MV-4-11 (cell line): Measurements from ENCODE around the gene LNPEP.
A peak's percentile ranks its signal among the peaks of the same experiment; 100 is the strongest.

Source experiments
- DNase-seq: peaks from one replicate; lab custom pipeline; 2025; lab: John Stamatoyannopoulos, UW

LNPEP gene

GRCh38 chr5:96935559-96936430 lies at the start of gene LNPEP:
Gene LNPEP, plus strand, starts transcription at chr5:96936080. Its CDS starts 76 bp downstream, at chr5:96936156.
- DNase-seq: peak; percentile 94

- DNase-seq: no peak
Observed at GRCh38 chr5:96893342-96893741, 42.5 kb upstream of the LNPEP start.

GRCh38 chr5:96896276-96896675 lies 39.6 kb upstream of the LNPEP start:
- peak; percentile 65 for DNase-seq

GRCh38 chr5:96896806-96897205 lies 39.1 kb upstream of the LNPEP start:
- peak; percentile 87 for DNase-seq

GRCh38 chr5:96901384-96901783 lies 34.5 kb upstream of the LNPEP start:
- no peak for DNase-seq

GRCh38 chr5:96901841-96902240 lies 34.0 kb upstream of the LNPEP start:
- no peak for DNase-seq

- no peak for DNase-seq
Observed at GRCh38 chr5:96902876-96903275, 33.0 kb upstream of the LNPEP start.

GRCh38 chr5:96903300-96903699 lies 32.6 kb upstream of the LNPEP start:
- DNase-seq: no peak

- DNase-seq: peak; percentile 62
Observed at GRCh38 chr5:96904054-96904931, 31.6 kb upstream of the LNPEP start.

GRCh38 chr5:96905864-96906263 lies 30.0 kb upstream of the LNPEP start:
- DNase-seq: peak; percentile 24

- DNase-seq: no peak
Observed at GRCh38 chr5:96909003-96909402, 26.9 kb upstream of the LNPEP start.

- DNase-seq: no peak
Observed at GRCh38 chr5:96909435-96909834, 26.4 kb upstream of the LNPEP start.

- DNase-seq: no peak
Observed at GRCh38 chr5:96911139-96911538, 24.7 kb upstream of the LNPEP start.

- no peak for DNase-seq
Observed at GRCh38 chr5:96913233-96913632, 22.6 kb upstream of the LNPEP start.

- DNase-seq: no peak
Observed at GRCh38 chr5:96919754-96920197, 16.1 kb upstream of the LNPEP start.

- no peak for DNase-seq
Observed at GRCh38 chr5:96920744-96921355, 15.0 kb upstream of the LNPEP start.

- DNase-seq: no peak
Observed at GRCh38 chr5:96922499-96923244, 13.2 kb upstream of the LNPEP start.

GRCh38 chr5:96924016-96924443 lies 11.8 kb upstream of the LNPEP start:
- no peak for DNase-seq

- peak; percentile 39 for DNase-seq
Observed at GRCh38 chr5:96926276-96926675, 9.6 kb upstream of the LNPEP start.

- no peak for DNase-seq
Observed at GRCh38 chr5:96927008-96927407, 8.9 kb upstream of the LNPEP start.

- no peak for DNase-seq
Observed at GRCh38 chr5:96928931-96929708, 6.8 kb upstream of the LNPEP start.
